ENCODE measurements around the gene PAF1.

Gene PAF1

GRCh38 chr19:39390751-39391437 lies at the start of gene PAF1, which contains the start of gene MED29:
Gene PAF1, minus strand, starts transcription at chr19:39391106. Its CDS starts 242 bp downstream, at chr19:39390864.
Gene MED29, plus strand, starts transcription at chr19:39391378. Its CDS starts 45 bp downstream, at chr19:39391423.
- peak; percentile 94 to 95 (median 95) for DNase-seq (ENCODE audit: low read depth in 2 of 3, low spot score in 1 of 3)

GRCh38 chr19:39438270-39438934 lies 47.5 kb upstream of the PAF1 start:
- DNase-seq (ENCODE audit: low read depth in 2 of 3, low spot score in 1 of 3), result no peak

- DNase-seq (ENCODE audit: low read depth in 2 of 3, low spot score in 1 of 3), result no peak
Measured at GRCh38 chr19:39436350-39436716, 45.4 kb upstream of the PAF1 start.

GRCh38 chr19:39435499-39436349 lies 44.8 kb upstream of the PAF1 start, which contains the start of gene RPS16:
Gene RPS16, minus strand, starts transcription at chr19:39435949. Its CDS starts 54 bp downstream, at chr19:39435895.
- DNase-seq (ENCODE audit: low read depth in 2 of 3, low spot score in 1 of 3), result peak; percentile 99

GRCh38 chr19:39434123-39435076 lies 43.5 kb upstream of the PAF1 start:
- DNase-seq (ENCODE audit: low read depth in 2 of 3, low spot score in 1 of 3), result no peak

GRCh38 chr19:39433480-39434079 lies 42.7 kb upstream of the PAF1 start:
- no peak for DNase-seq (ENCODE audit: low read depth in 2 of 3, low spot score in 1 of 3)

GRCh38 chr19:39432677-39433025 lies 41.7 kb upstream of the PAF1 start:
- DNase-seq (ENCODE audit: low read depth in 2 of 3, low spot score in 1 of 3), result no peak

- DNase-seq (ENCODE audit: low read depth in 2 of 3, low spot score in 1 of 3), result peak in 2 of 3 donors; percentile 67 to 70
Measured at GRCh38 chr19:39430675-39431593, 40.0 kb upstream of the PAF1 start.

- DNase-seq (ENCODE audit: low read depth in 2 of 3, low spot score in 1 of 3), result no peak
Measured at GRCh38 chr19:39428283-39429112, 37.6 kb upstream of the PAF1 start.

- no peak for DNase-seq (ENCODE audit: low read depth in 2 of 3, low spot score in 1 of 3)
Measured at GRCh38 chr19:39427707-39428106, 36.8 kb upstream of the PAF1 start.

- DNase-seq (ENCODE audit: low read depth in 2 of 3, low spot score in 1 of 3), result no peak
Measured at GRCh38 chr19:39426170-39426569, 35.3 kb upstream of the PAF1 start.

GRCh38 chr19:39425744-39426143 lies 34.8 kb upstream of the PAF1 start:
- DNase-seq (ENCODE audit: low read depth in 2 of 3, low spot score in 1 of 3), result no peak

- DNase-seq (ENCODE audit: low read depth in 2 of 3, low spot score in 1 of 3), result no peak
Measured at GRCh38 chr19:39424934-39425333, 34.0 kb upstream of the PAF1 start.

- DNase-seq (ENCODE audit: low read depth in 2 of 3, low spot score in 1 of 3), result no peak
Measured at GRCh38 chr19:39423258-39424086, 32.6 kb upstream of the PAF1 start.

GRCh38 chr19:39422020-39422419 lies 31.1 kb upstream of the PAF1 start:
- DNase-seq (ENCODE audit: low read depth in 2 of 3, low spot score in 1 of 3), result no peak

- no peak for DNase-seq (ENCODE audit: low read depth in 2 of 3, low spot score in 1 of 3)
Measured at GRCh38 chr19:39420769-39421168, 29.9 kb upstream of the PAF1 start.

GRCh38 chr19:39419003-39419402 lies 28.1 kb upstream of the PAF1 start:
- DNase-seq (ENCODE audit: low read depth in 2 of 3, low spot score in 1 of 3), result no peak

All from stimulated activated CD4-positive, alpha-beta T cell treated with anti-CD3 and anti-CD28 coated beads, Interleukin-12 subunit alpha, Interleukin-12 subunit beta, amount 100 ng/mL, for 48 hours (primary cell).